Activated CD4-positive, alpha-beta memory T cell treated with anti-CD3 and anti-CD28 coated beads, Interleukin-2, amount 10 ng/mL, durations not matched to agents 7 days and 5 days (primary cell): ENCODE data around the gene KCNQ4. TPM values are rescaled to one million over a fixed set of nuclear protein-coding genes. Genes with fewer than 3 reads are reported as not detected.

Experiments used
- CTCF ChIA-PET: fragments of 350-600 bp; sonication (Branson Sonifier 250); formaldehyde crosslinking; loops from one replicate; lab custom pipeline; 2021; ENCODE audit warnings: antibody characterized with exemption, inconsistent platforms; lab: Charles Lee
- POLR2A ChIA-PET: fragments of 350-600 bp; sonication (Branson Sonifier 250); formaldehyde crosslinking; loops from one replicate; lab custom pipeline; 2021; ENCODE audit warnings: antibody characterized with exemption; lab: Charles Lee
- DNase-seq: peaks from one replicate; pipeline ENCODE4 v3.0.0-alpha.2; 2020
- H3K27ac Mint-ChIP-seq: one replicate; pipeline ENCODE4 v1.8.0; 2021; ENCODE audit warnings: mild to moderate bottlenecking, mixed read lengths
- H3K27me3 Mint-ChIP-seq: one replicate; pipeline ENCODE4 v1.8.0; 2021; ENCODE audit warnings: mixed read lengths
- H3K36me3 Mint-ChIP-seq: one replicate; pipeline ENCODE4 v1.8.0; 2021; ENCODE audit warnings: low read depth, mixed read lengths
- H3K4me1 Mint-ChIP-seq: one replicate; pipeline ENCODE4 v1.8.0; 2021; ENCODE audit warnings: mixed read lengths
- H3K4me3 Mint-ChIP-seq: one replicate; pipeline ENCODE4 v1.8.0; 2021; ENCODE audit warnings: mild to moderate bottlenecking, mixed read lengths
- H3K9me3 Mint-ChIP-seq: one replicate; pipeline ENCODE4 v1.8.0; 2021; ENCODE audit warnings: mixed read lengths
- total RNA-seq, 2 experiments: library from RNA; stranded (reverse); gene quantifications; one replicate each; pipeline ENCODE4 v1.2.3, GENCODE V29; 2021

Gene KCNQ4
- total RNA-seq, 2 experiments from 2014 or later: 0.45 to 0.60 TPM

DNA sequence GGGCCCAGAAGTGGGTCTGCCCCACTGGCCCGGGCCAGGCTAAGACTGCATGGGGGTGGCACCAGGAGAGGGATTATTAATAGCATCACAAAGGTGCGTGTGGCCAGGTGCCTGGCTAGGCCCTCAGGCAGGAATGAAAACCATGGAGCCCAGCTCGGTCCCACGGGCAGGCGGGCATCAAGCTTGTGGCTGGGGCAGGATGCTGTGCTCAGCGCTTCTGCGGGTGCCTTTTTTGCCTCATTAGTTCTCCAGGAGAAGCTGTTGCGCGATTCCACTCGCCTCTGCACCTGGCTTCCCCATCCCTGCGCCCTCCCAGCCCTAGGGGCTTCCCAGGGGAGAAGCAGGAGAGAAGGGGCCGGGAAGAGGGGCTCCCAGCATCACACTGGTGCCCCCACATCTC, 39.3 kb downstream of the KCNQ4 start:
- H3K36me3 Mint-ChIP-seq: no peaks in the 10 kb centered on the region
- H3K9me3 Mint-ChIP-seq: no peaks in the 10 kb centered on the region
- H3K27ac Mint-ChIP-seq: no peak overlapping the region
- no peaks in the 10 kb centered on the region for H3K27me3 Mint-ChIP-seq
- DNase-seq: no peak
- peaks cover 32% of the 10 kb centered on the region for H3K4me1 Mint-ChIP-seq
- H3K4me3 Mint-ChIP-seq: no peak overlapping the region
- ChIA-PET POLR2A (no interaction called here), CTCF (interaction anchor here (1.6 kb wide), 1 partner anchor 27 kb away, joined by 3 read pairs; no protein-coding TSS in a partner anchor)

DNA sequence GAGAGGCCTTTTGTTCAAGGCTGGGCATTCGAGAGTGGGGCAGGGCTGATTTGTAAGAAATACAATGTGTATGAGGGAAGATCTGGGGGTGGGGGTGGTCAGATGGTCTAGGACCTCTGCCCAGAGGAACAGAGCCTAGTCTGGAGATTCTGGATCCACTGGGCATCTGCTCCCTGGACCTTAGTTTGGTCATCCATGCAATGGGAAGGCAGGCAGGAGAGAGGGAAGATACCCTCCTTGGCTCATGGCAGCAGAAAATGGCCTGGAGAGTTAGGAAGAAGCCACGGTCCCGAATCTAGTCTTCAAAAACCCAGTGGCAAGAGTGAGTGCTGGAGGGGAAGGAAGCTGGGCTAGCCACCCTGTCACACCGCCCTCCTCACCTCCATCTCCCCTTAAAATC, 39.8 kb downstream of the KCNQ4 start:
- Mint-ChIP-seq H3K27me3 (no peaks in the 10 kb centered on the region), H3K27ac (no peak overlapping the region), H3K4me1 (peaks cover 29% of the 10 kb centered on the region), H3K4me3 (no peak overlapping the region), H3K9me3 (no peaks in the 10 kb centered on the region), H3K36me3 (no peaks in the 10 kb centered on the region)
- ChIA-PET POLR2A (no interaction called here), CTCF (interaction anchor here (1.6 kb wide), 1 partner anchor 26 kb away, joined by 3 read pairs; no protein-coding TSS in a partner anchor)
- DNase-seq: no peak

DNA sequence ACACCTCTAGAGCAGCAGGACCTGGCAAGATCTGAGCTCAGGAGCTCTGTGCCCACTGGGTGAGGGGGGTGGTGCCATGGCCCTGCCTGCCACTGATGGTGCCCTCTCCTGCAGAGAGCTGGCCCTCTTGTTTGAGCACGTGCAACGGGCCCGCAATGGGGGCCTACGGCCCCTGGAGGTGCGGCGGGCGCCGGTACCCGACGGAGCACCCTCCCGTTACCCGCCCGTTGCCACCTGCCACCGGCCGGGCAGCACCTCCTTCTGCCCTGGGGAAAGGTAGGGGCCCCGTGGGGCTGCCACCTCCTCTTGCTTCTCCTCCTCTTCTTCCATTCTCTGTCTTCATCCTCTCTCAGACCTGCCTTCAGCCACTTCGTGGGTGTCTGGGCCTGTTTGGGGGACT, 40.4 kb downstream of the KCNQ4 start:
- Mint-ChIP-seq H3K9me3 (no peaks in the 10 kb centered on the region), H3K27ac (no peak overlapping the region), H3K36me3 (no peaks in the 10 kb centered on the region), H3K27me3 (no peaks in the 10 kb centered on the region), H3K4me1 (peaks cover 23% of the 10 kb centered on the region), H3K4me3 (no peak overlapping the region)
- DNase-seq: no peak
- CTCF ChIA-PET: interaction anchor here (1.6 kb wide), 1 partner anchor 26 kb away, joined by 3 read pairs; no protein-coding TSS in a partner anchor
- POLR2A ChIA-PET: no interaction called here

DNA sequence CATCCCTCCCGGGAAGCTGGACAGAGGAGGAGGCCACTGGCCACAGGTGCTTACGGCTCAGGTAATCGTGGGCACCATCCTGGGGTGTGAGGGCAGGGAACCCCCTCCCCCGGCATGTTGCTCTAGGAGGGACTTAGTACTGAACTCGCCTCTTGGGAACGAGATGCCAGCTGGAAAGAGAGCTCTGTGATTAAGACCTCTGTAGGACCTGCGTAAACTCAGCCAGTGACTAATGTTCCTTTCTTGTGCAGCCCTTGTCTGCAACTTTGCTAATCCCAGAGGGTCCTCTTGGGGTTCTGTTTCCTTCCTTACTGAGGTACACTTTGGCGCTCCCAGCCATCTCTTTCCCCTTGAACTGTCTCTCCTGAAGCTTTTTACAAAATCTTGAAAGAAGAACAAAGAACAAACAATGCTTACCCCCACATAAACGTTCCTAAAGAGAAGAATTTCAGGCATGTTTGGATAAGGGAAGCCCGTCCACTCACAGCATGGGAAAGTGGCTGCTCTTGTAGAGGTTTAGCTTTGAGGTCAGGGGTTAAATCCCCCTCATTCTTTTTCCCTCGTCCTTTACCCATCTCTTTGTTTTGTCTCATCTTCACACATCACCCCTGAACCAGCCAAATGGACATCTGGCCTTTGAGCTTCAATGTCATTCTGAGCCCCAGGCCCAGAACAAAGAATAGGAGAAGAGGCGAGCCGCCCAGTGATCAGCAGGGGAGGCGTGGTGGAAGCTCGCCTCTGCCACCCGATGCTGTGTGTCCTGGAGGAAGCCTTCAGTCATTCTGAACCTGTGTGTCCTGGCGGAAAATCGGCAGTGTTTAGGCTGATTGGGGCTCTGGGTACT, 41.2 kb downstream of the KCNQ4 start:
- Mint-ChIP-seq H3K4me1 (peaks cover 18% of the 10 kb centered on the region), H3K27me3 (no peaks in the 10 kb centered on the region), H3K27ac (no peak overlapping the region), H3K36me3 (no peaks in the 10 kb centered on the region), H3K4me3 (no peak overlapping the region), H3K9me3 (no peaks in the 10 kb centered on the region)
- POLR2A ChIA-PET: interaction anchor here (0.6 to 1.0 kb wide), 2 partner anchors 37 to 133 kb away, joined by 3 to 4 read pairs; partner anchors contain the start of genes CITED4 and NFYC
- CTCF ChIA-PET: no interaction called here
- no peak for DNase-seq

DNA sequence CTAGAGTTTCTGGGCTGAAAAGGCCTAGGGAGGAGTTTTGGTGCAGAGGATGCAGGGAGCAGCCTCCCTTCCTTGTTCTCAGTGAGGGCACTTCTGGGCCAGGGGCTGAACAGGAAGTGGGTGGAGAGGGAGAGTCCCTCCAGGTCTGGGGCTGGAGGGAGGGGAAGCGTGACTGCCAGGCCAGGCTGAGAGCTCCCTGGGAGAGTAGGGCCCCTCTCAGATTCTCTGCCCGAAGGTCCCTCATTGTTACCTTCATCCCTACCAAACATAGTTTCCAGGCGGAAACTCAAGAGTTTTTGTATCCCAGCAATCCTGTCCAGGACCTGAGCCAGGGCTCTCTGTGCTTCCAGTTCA, 41.8 kb downstream of the KCNQ4 start:
- Mint-ChIP-seq H3K27ac (no peak overlapping the region), H3K27me3 (no peaks in the 10 kb centered on the region), H3K36me3 (no peaks in the 10 kb centered on the region), H3K4me1 (peaks cover 18% of the 10 kb centered on the region), H3K4me3 (no peak overlapping the region), H3K9me3 (no peaks in the 10 kb centered on the region)
- DNase-seq: no peak
- POLR2A ChIA-PET: interaction anchor here (0.6 to 1.0 kb wide), 2 partner anchors 37 to 134 kb away, joined by 3 to 4 read pairs; partner anchors contain the start of genes CITED4 and NFYC
- CTCF ChIA-PET: no interaction called here

DNA sequence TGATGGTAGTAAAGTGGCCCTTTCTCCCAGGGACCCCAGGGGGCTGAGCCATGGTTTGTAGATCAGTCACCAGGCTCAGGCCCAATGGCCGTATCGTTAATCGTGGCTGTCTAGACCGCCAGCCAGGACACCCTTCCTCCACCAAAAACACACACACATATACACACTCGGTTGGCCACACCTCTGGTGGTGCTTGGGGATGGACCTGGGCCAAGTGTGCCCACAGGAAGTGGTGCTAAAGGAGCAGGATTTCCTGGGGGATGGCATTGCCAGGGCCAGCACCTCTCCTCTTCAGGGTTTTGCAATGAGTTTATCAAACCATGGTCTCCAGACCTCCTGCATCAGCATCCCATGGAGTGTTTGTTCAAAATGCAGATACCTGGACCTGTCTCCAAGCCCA, 42.4 kb downstream of the KCNQ4 start:
- Mint-ChIP-seq H3K27ac (no peak overlapping the region), H3K4me3 (no peak overlapping the region), H3K4me1 (peaks cover 18% of the 10 kb centered on the region), H3K27me3 (no peaks in the 10 kb centered on the region), H3K36me3 (no peaks in the 10 kb centered on the region), H3K9me3 (no peaks in the 10 kb centered on the region)
- CTCF ChIA-PET: no interaction called here
- POLR2A ChIA-PET: no interaction called here
- no peak for DNase-seq

DNA sequence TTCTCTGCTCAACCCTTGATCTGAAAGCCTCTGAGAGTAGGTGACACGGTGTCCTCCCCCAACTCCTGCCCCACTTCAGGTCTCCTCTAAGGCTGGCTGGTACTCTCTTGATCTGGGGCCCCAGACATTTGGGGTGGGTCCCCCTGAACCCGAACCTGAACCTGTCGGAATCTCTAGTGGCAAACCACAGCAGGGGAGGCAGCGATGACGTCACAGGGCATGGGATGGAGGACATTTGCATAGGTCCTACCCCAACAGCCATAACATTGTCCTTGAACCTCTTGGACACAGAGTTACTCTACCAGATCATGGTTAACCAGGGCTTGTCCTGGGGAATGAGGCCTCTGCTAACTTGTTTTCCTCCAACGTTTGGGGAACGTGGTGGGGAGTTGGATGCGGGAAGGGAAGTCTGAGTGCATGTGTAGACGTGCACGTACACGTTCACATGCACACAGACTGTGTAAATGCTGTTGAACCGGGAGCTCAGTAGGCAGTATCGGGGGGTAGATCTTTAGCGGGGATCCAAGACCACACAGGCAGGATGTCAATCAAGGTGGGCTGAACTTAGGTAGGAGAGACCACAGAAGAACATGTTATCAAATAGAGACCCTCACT, 46.2 kb downstream of the KCNQ4 start:
- H3K27me3 Mint-ChIP-seq: no peaks in the 10 kb centered on the region
- ChIA-PET POLR2A (no interaction called here), CTCF (no interaction called here)
- H3K4me1 Mint-ChIP-seq: peaks cover 18% of the 10 kb centered on the region
- DNase-seq: no peak
- no peak overlapping the region for H3K27ac Mint-ChIP-seq
- H3K36me3 Mint-ChIP-seq: no peaks in the 10 kb centered on the region
- no peak overlapping the region for H3K4me3 Mint-ChIP-seq
- no peaks in the 10 kb centered on the region for H3K9me3 Mint-ChIP-seq

DNA sequence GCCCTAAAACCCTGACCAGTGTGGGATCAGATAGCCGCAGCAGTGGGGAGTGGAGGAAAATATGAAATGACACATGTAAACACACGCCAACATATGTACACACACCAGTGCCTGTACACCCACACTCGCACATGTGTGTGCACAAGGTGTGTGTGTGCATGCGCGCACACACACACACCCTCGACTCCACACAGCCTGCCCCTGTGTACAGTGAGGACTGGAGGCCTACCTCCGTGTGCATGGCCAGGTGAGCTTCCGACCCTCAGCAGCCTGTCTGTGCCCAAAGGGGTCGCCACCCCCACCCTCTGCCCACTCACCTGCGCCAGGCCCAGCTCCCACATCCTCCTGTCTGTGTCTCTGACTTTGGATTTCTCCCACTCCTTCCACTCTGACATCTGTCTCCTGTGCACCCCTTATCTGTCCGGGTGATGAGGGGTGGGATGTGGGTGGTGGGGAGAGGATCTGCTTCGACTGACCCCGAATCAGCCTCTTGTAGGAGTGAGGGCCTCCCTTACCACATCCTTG, 46.9 kb downstream of the KCNQ4 start:
- Mint-ChIP-seq H3K36me3 (no peaks in the 10 kb centered on the region), H3K4me3 (no peak overlapping the region), H3K27me3 (no peaks in the 10 kb centered on the region), H3K9me3 (no peaks in the 10 kb centered on the region), H3K4me1 (peaks cover 11% of the 10 kb centered on the region), H3K27ac (no peak overlapping the region)
- no peak for DNase-seq
- ChIA-PET POLR2A (no interaction called here), CTCF (no interaction called here)

DNA sequence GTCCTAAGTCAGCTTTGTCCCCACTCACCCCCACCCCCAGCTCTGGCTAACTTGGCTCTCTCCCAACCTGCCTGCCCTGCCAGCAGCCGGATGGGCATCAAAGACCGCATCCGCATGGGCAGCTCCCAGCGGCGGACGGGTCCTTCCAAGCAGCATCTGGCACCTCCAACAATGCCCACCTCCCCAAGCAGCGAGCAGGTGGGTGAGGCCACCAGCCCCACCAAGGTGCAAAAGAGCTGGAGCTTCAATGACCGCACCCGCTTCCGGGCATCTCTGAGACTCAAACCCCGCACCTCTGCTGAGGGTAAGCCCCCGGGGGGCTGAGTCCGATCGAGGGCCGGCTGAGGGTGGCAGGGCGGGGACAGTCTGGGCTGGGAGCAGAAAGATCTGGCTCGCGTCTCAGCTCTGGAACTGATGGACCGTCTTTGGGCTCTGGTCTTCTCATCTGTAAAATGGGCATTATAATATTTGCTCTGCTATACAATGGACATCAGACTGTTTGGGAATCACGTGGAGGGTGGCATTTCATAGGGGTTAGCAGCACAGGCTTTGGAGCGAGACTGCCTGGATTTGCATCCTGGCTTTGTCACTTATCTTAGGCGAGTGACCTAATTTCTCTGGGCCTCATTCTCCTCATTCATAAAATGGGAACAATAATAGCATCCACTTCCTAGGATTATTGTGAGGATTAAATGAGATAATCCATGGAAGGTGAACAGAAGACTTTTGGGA, 47.6 kb downstream of the KCNQ4 start:
- Mint-ChIP-seq H3K4me1 (peaks cover 4% of the 10 kb centered on the region), H3K9me3 (no peaks in the 10 kb centered on the region), H3K4me3 (no peak overlapping the region), H3K36me3 (no peaks in the 10 kb centered on the region), H3K27ac (no peak overlapping the region), H3K27me3 (no peaks in the 10 kb centered on the region)
- ChIA-PET CTCF (interaction anchor here (2.1 kb wide), 1 partner anchor 57 kb away, joined by 10 read pairs; no protein-coding TSS in a partner anchor), POLR2A (no interaction called here)
- no peak for DNase-seq

DNA sequence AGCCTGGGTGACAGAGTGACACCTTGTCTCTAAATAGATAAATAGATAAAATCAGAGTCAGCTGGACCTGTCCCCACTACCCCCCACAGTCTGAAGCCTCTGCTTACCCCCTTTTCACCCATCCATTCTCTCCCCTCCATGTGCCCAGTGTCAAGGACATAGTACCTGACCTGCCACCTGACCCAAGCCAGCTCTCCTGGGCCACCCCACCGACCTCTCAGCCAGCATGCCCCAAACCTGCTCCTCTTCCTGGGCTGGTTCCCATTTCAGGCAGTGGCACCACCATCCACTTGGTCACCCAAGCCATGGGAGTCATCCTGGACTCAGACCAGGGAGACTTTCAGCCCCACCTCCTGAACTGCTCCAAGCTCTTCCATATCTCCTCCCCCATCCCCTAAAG, 50.4 kb downstream of the KCNQ4 start:
- Mint-ChIP-seq H3K9me3 (no peaks in the 10 kb centered on the region), H3K4me1 (no peaks in the 10 kb centered on the region), H3K27me3 (no peaks in the 10 kb centered on the region), H3K4me3 (no peak overlapping the region), H3K36me3 (no peaks in the 10 kb centered on the region), H3K27ac (no peak overlapping the region)
- ChIA-PET POLR2A (no interaction called here), CTCF (interaction anchor here (0.8 to 1.4 kb wide), 3 partner anchors 16 to 19 kb away, joined by 3 to 8 read pairs (median 4); no protein-coding TSS in a partner anchor)
- no peak for DNase-seq

DNA sequence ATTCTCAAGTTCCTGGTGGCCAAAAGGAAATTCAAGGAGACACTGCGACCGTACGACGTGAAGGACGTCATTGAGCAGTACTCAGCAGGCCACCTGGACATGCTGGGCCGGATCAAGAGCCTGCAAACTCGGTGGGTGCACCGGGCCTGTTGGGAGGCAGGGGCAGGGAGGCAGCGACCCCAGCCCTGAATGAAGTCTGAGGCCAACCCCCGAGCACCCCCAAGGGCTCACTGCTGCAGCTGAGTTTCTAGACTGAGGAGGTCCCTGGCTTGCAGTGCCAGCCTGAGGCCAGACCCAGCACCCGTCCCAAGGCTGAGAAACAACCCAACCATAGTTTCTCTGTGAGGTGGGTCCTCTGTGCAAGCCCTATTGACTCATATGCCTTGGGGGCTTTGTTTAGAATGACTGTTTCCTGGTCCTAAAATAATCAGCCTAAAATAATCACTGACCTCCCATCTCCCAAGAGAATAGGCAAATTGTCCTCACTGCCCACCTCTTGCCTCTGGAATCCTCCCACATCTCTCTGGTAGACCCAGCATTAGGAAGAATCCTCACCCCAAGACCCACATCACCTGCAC, 51.5 kb downstream of the KCNQ4 start:
- no peaks in the 10 kb centered on the region for H3K36me3 Mint-ChIP-seq
- no peaks in the 10 kb centered on the region for H3K9me3 Mint-ChIP-seq
- ChIA-PET POLR2A (no interaction called here), CTCF (interaction anchor here (1.0 kb wide), 2 partner anchors 15 to 61 kb away, joined by 3 read pairs; no protein-coding TSS in a partner anchor)
- DNase-seq: no peak
- no peak overlapping the region for H3K27ac Mint-ChIP-seq
- H3K4me3 Mint-ChIP-seq: no peak overlapping the region
- no peaks in the 10 kb centered on the region for H3K27me3 Mint-ChIP-seq
- H3K4me1 Mint-ChIP-seq: peaks cover under 1% of the 10 kb centered on the region

DNA sequence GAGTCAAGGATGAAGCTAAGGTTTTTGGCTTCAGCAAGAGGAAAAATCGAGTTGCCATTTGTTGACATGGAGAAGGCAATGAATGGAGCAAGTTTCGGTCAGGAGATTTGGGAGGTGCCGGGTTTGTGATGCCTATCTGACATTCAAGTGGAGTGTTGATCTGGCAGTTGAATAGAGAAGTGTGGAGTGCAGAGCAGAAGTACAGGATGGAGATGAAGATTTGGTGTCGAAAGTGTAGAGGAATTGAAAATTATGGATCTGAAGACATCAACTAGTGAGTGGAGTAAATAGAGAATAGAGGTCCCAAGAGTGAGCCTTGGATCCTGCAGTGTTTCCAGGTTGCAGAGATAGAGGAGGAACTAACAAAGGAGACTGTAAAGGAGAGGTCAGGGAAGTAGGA, 52.7 kb downstream of the KCNQ4 start:
- Mint-ChIP-seq H3K4me1 (peaks cover 13% of the 10 kb centered on the region), H3K27me3 (peaks cover under 1% of the 10 kb centered on the region), H3K36me3 (no peaks in the 10 kb centered on the region), H3K4me3 (no peak overlapping the region), H3K27ac (no peak overlapping the region), H3K9me3 (no peaks in the 10 kb centered on the region)
- no peak for DNase-seq
- CTCF ChIA-PET: interaction anchor here (1.0 to 1.5 kb wide), 3 partner anchors 13 to 116 kb away, joined by 3 read pairs; no protein-coding TSS in a partner anchor
- POLR2A ChIA-PET: no interaction called here
